Suprapubic skin (tissue), 4 donors: ENCODE measurements around the gene FDX1. TPM values are rescaled to one million over a fixed set of nuclear protein-coding genes. Genes with fewer than 3 reads are reported as not detected.

Source experiments
- DNase-seq, 2 donors: peaks; one replicate each; pipeline ENCODE4 v3.0.0-alpha.2; 2019; ENCODE audit warnings: low spot score in 2 of 2
- H3K27ac ChIP-seq: fragments of 200-600 bp; sonication (generic); one replicate; pipeline ENCODE4 v1.5.1; 2019
- H3K27me3 ChIP-seq: fragments of 200-600 bp; sonication (generic); one replicate; pipeline ENCODE4 v1.5.1; 2019
- H3K36me3 ChIP-seq: fragments of 200-600 bp; sonication (generic); one replicate; pipeline ENCODE4 v1.5.1; 2019
- H3K4me1 ChIP-seq: fragments of 200-600 bp; sonication (generic); one replicate; pipeline ENCODE4 v1.5.1; 2019
- H3K4me3 ChIP-seq: fragments of 200-600 bp; sonication (generic); one replicate; pipeline ENCODE4 v1.5.1; 2019; ENCODE audit warnings: mild to moderate bottlenecking
- H3K9me3 ChIP-seq: fragments of 200-600 bp; sonication (generic); one replicate; pipeline ENCODE4 v1.5.1; 2019
- EP300 ChIP-seq: sonication (generic); formaldehyde crosslinking; IDR thresholded peaks from one replicate; pipeline ENCODE4 v1.6.1; 2017; ENCODE audit warnings: antibody characterized with exemption
- POLR2A ChIP-seq, 2 donors: fragments of 450-650 bp; IDR thresholded peaks; one replicate each; pipeline ENCODE4 v1.6.1; 2017; ENCODE audit warnings: antibody characterized with exemption in 2 of 2, mild to moderate bottlenecking in 2 of 2, moderate library complexity in 2 of 2
- POLR2AphosphoS5 ChIP-seq, 3 donors: sonication (generic); formaldehyde crosslinking; IDR thresholded peaks; one replicate each; pipeline ENCODE4 v1.6.1; 2017; ENCODE audit warnings: antibody characterized with exemption in 3 of 3
- WGBS: methylation state at CpG from one replicate; pipeline ENCODE4 v1.1.5; 2018; 5-methylcytosine and 5-hydroxymethylcytosine counted together
- total RNA-seq, 4 donors: library from RNA; depleted of rRNA; stranded (reverse); fragments of >200 nt; gene quantifications; one replicate each; pipeline ENCODE4 v1.1.0, GENCODE V29; 2016
- TF ChIP-seq, protein P1 (sequence below), 2 donors: fragments of 200-600 bp in 1 of 2; fragments of 450-650 bp in 1 of 2; sonication (generic) in 1 of 2; IDR thresholded peaks; one replicate each; pipeline ENCODE4 v1.5.1; 2016 to 2019; ENCODE audit warnings: antibody characterized with exemption in 2 of 2, mild to moderate bottlenecking in 1 of 2, moderate library complexity in 1 of 2

Gene FDX1
- total RNA-seq, 4 donors from 2014 or later = 6.0 to 14.6 (median 8.7) TPM

DNA sequence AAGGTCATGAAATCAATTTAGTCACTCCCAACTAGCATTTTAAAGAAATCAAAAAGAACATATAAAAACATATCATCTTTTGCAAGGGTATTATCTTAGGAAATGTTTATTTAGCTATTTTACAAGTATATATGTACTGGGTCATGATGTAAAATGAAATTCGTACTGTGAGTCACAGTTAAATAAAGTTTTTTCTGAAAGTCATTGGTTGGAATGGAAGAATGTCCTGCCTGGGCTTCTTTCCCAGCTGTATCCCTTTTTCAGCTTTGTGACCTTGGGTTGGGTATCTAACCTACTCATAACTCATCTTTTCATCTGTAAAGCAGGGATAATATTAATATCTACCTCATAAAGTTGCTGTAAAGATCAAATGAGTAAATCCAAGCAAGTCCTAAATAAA lies 15.7 kb downstream of the FDX1 start:
- H3K36me3 ChIP-seq = peaks cover 12% of the 10 kb centered on the region
- no peaks in the 10 kb centered on the region for H3K4me1 ChIP-seq
- no peak overlapping the region for H3K27ac ChIP-seq
- TF ChIP-seq POLR2AphosphoS5 (IDR thresholded peaks at IDR 0.05) (no peak), EP300 (no peak), POLR2A (IDR thresholded peaks at IDR 0.05) (no peak)
- TF ChIP-seq, protein P1, sequence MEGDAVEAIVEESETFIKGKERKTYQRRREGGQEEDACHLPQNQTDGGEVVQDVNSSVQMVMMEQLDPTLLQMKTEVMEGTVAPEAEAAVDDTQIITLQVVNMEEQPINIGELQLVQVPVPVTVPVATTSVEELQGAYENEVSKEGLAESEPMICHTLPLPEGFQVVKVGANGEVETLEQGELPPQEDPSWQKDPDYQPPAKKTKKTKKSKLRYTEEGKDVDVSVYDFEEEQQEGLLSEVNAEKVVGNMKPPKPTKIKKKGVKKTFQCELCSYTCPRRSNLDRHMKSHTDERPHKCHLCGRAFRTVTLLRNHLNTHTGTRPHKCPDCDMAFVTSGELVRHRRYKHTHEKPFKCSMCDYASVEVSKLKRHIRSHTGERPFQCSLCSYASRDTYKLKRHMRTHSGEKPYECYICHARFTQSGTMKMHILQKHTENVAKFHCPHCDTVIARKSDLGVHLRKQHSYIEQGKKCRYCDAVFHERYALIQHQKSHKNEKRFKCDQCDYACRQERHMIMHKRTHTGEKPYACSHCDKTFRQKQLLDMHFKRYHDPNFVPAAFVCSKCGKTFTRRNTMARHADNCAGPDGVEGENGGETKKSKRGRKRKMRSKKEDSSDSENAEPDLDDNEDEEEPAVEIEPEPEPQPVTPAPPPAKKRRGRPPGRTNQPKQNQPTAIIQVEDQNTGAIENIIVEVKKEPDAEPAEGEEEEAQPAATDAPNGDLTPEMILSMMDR (IDR thresholded peaks at IDR 0.05) = no peak
- H3K27me3 ChIP-seq = no peaks in the 10 kb centered on the region
- H3K4me3 ChIP-seq = no peak overlapping the region
- WGBS = 77% methylated on average over 1 of the region's 1 CpG
- no peaks in the 10 kb centered on the region for H3K9me3 ChIP-seq
- DNase-seq = no peak

DNA sequence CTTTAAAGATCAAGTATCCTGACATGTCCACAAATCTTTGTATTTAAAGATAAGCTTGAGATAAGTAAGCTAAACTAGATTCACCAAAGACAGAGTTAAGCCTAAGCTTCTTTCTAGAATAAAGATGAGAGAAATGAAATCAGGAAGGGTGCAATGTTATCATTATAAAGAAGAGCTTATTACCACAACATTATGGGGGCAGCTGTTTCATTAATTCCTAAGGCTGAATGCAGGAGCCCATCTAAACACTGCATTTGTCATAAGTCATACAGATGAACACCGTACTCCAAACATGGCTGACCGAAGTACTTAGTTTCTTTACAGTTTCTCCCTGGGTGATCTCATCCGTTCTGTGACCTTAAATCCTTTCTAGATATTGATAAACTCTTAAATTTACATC lies 16.3 kb downstream of the FDX1 start:
- H3K27me3 ChIP-seq = no peaks in the 10 kb centered on the region
- TF ChIP-seq, protein P1 (IDR thresholded peaks at IDR 0.05) = no peak
- TF ChIP-seq EP300 = no peak
- TF ChIP-seq POLR2A (IDR thresholded peaks at IDR 0.05) = no peak
- TF ChIP-seq POLR2AphosphoS5 (IDR thresholded peaks at IDR 0.05) = no peak
- H3K4me3 ChIP-seq = no peak overlapping the region
- no peak overlapping the region for H3K27ac ChIP-seq
- no peaks in the 10 kb centered on the region for H3K4me1 ChIP-seq
- DNase-seq = no peak
- H3K36me3 ChIP-seq = peaks cover 10% of the 10 kb centered on the region
- no peaks in the 10 kb centered on the region for H3K9me3 ChIP-seq
- WGBS = 91% methylated on average over 3 of the region's 3 CpGs

DNA sequence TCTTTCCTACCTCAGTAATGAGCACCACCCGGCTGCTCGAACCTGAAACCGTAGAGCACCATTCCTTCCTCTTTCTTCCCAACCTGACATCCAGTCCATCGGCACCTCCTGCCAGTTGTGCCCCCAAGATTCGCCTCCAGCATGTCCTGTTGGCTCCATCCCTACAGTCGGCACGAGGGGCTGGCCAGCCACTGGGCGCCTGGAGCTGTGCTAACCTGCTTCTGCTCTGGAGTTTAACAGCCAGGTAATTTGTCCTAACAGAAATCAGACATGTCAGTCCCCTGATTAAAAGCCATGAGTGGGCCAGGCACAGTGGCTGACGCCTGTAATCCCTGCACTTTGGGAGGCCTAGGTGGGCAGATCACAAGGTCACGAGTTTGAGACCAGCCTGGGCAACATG lies 16.8 kb downstream of the FDX1 start:
- Histone ChIP-seq H3K36me3 (peaks cover 6% of the 10 kb centered on the region), H3K4me1 (no peaks in the 10 kb centered on the region), H3K27ac (no peak overlapping the region), H3K4me3 (no peak overlapping the region), H3K27me3 (no peaks in the 10 kb centered on the region), H3K9me3 (no peaks in the 10 kb centered on the region)
- no peak for TF ChIP-seq EP300
- TF ChIP-seq POLR2AphosphoS5 (IDR thresholded peaks at IDR 0.05) = no peak
- TF ChIP-seq, protein P1 (IDR thresholded peaks at IDR 0.05) = no peak
- no peak for TF ChIP-seq POLR2A (IDR thresholded peaks at IDR 0.05)
- WGBS = 94% methylated on average over 10 of the region's 10 CpGs
- no peak for DNase-seq

DNA sequence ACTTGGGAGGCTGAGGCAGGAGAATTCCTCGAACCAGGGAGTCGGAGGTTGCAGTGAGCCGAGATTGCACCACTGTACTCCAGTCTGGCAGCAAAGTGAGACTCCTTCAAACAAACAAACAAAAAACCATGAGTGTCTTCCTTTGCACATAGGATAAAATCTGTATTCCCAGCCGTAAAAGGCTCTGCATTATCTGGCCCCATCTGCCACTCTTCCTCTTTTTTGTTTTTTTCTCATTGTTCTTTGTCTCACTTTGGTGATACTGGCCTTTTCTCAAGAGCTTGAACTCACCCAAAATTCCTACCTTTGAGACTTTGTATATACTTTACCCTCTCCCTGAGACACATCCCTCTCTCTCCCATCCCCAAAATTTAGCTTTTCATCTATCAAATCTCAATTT lies 17.6 kb downstream of the FDX1 start:
- peaks cover 6% of the 10 kb centered on the region for H3K36me3 ChIP-seq
- H3K4me1 ChIP-seq = no peaks in the 10 kb centered on the region
- H3K9me3 ChIP-seq = no peaks in the 10 kb centered on the region
- WGBS = 91% methylated on average over 4 of the region's 4 CpGs
- H3K27me3 ChIP-seq = no peaks in the 10 kb centered on the region
- DNase-seq = no peak
- no peak overlapping the region for H3K27ac ChIP-seq
- H3K4me3 ChIP-seq = no peak overlapping the region
- TF ChIP-seq POLR2AphosphoS5 (IDR thresholded peaks at IDR 0.05) = no peak
- no peak for TF ChIP-seq POLR2A (IDR thresholded peaks at IDR 0.05)
- TF ChIP-seq EP300 = no peak
- TF ChIP-seq, protein P1 (IDR thresholded peaks at IDR 0.05) = no peak

DNA sequence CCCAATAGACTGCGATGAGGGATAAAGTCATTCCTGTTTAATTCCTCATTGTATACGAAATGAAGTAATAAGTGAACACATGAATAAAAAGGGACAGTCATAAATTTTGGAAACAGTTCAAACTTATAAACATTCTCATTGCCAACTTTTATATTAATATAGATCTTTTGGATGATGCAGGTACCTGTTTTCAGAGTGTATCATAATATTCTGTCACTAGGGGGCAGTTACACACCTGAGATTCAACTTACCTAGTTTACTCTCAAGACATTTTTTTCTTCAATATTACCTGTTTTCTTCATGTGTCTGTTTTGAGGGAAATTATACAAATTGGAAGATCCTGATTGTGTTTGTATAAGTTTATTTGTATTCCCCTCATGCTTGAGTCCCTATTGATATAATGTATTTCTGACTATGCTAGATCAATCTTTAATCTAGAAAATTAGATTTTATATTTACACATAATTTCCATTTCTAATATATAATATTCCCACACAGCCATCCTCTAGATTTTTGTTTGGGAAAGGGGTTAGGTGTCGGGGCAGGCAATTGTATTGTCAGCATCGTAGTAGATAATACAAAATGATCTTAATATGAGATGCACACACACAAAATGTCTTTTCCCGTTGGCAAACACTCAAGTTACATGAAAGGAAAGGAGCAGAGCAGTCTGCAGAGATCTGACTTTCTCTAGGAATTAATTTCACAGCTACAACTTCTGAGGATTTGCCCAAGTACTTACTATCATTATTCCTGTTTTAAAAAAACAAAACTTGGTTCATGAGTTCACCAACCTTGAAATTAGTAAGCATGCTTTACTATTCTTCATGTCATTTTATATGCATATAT lies 18.4 kb downstream of the FDX1 start:
- Histone ChIP-seq H3K36me3 (no peaks in the 10 kb centered on the region), H3K4me3 (no peak overlapping the region), H3K9me3 (no peaks in the 10 kb centered on the region), H3K27me3 (no peaks in the 10 kb centered on the region), H3K4me1 (no peaks in the 10 kb centered on the region), H3K27ac (no peak overlapping the region)
- TF ChIP-seq POLR2A (IDR thresholded peaks at IDR 0.05) (no peak), POLR2AphosphoS5 (IDR thresholded peaks at IDR 0.05) (no peak), EP300 (no peak)
- TF ChIP-seq, protein P1 (IDR thresholded peaks at IDR 0.05) = no peak
- no peak for DNase-seq
- 67% methylated on average over 5 of the region's 5 CpGs for WGBS
